A549 (cell line): ENCODE results near the gene C19orf47. TPM values are rescaled to one million over a fixed set of nuclear protein-coding genes. Genes with fewer than 3 reads are reported as not detected.

ENCODE experiments used
- ATAC-seq, 2 experiments: fragments of 200-7000 bp in 1 of 2; fragments of >200 bp in 1 of 2; cut with Nextera tagmentation in 1 of 2; cut with Tn5 transposase in 1 of 2; 3 replicates each; pipeline versions ENCODE4 v1.8.0 to v1.9.1; 2018 to 2020; ENCODE audit warnings: mild to moderate bottlenecking in 1 of 2, moderate library complexity in 1 of 2
- CTCF ChIA-PET: fragments of 300-600 bp; sonication (Branson Sonifier 250); formaldehyde crosslinking; extraction: SDS; loops from one replicate; lab custom pipeline; 2021; ENCODE audit warnings: antibody characterized with exemption, inconsistent platforms; lab: Yijun Ruan, JAX
- POLR2A ChIA-PET: fragments of 350-600 bp; formaldehyde crosslinking; extraction: SDS; loops from one replicate; lab custom pipeline; 2021; ENCODE audit warnings: antibody characterized with exemption, inconsistent platforms; lab: Yijun Ruan, JAX
- DNase-seq, 2 experiments: peaks; one replicate each; pipeline versions ENCODE4 v3.0.0 to v3.0.0-alpha.2; 2011 to 2016; ENCODE audit warnings: low read depth in 1 of 2, low spot score in 1 of 2
- FAIRE-seq: peaks from 2 replicates; lab custom pipeline; 2011; peaks lifted over from hg19 to GRCh38; lab: Jason Lieb, UNC
- H3K27ac ChIP-seq, 2 experiments: fragments of >200 bp; sonication (Bioruptor Twin); formaldehyde crosslinking; 3 replicates each; pipeline ENCODE4 v1.5.1; 2016 to 2017
- H3K4me1 ChIP-seq: fragments of >200 bp; sonication (Bioruptor Twin); formaldehyde crosslinking; 3 replicates; pipeline ENCODE4 v1.6.1; 2016
- H3K4me2 ChIP-seq: fragments of >200 bp; sonication (Bioruptor Twin); formaldehyde crosslinking; 3 replicates; pipeline ENCODE4 v1.6.1; 2016
- H3K4me3 ChIP-seq: fragments of >200 bp; sonication (Bioruptor Twin); formaldehyde crosslinking; 3 replicates; pipeline ENCODE4 v1.5.1; 2016
- H3K9me3 ChIP-seq: fragments of >200 bp; sonication (Bioruptor Twin); formaldehyde crosslinking; 3 replicates; pipeline ENCODE4 v1.6.1; 2016
- BCL3 ChIP-seq: fragments of >200 bp; sonication (Bioruptor Twin); formaldehyde crosslinking; IDR thresholded peaks from 3 replicates; pipeline ENCODE4 v1.6.1; 2016
- BHLHE40 ChIP-seq: IDR thresholded peaks from 2 replicates; pipeline ENCODE4 v1.6.1; 2012; ENCODE audit warnings: low read depth, low read length, inconsistent platforms
- CHD2 ChIP-seq: fragments of 150-350 bp; IDR thresholded peaks from 2 replicates; pipeline ENCODE4 v1.6.1; 2014; ENCODE audit warnings: low read length; ENCODE audit not compliant: partially characterized antibody
- E2F6 ChIP-seq: IDR thresholded peaks from 2 replicates; pipeline ENCODE4 v1.6.1; 2012; ENCODE audit warnings: low read depth, borderline replicate concordance
- EHMT2 ChIP-seq: fragments of 200-600 bp; sonication (generic); IDR thresholded peaks from 2 replicates; pipeline ENCODE4 v1.6.1; 2016; ENCODE audit warnings: antibody characterized with exemption, low read depth, mild to moderate bottlenecking, moderate library complexity
- EP300 ChIP-seq, 2 experiments: fragments of >200 bp; sonication (Bioruptor Twin); formaldehyde crosslinking; IDR thresholded peaks; 2 replicates in 1 of 2; 3 replicates in 1 of 2; pipeline ENCODE4 v1.6.1; 2016 to 2017
- FOSB ChIP-seq: fragments of 250-450 bp; sonication (Bioruptor Pico); IDR thresholded peaks from 2 replicates; pipeline ENCODE4 v1.5.0; 2020; ENCODE audit warnings: mild to moderate bottlenecking, moderate library complexity
- GATA3 ChIP-seq: IDR thresholded peaks from 2 replicates; pipeline ENCODE4 v1.6.1; 2012; ENCODE audit warnings: borderline replicate concordance
- HDAC2 ChIP-seq: fragments of 200-600 bp; sonication (generic); IDR thresholded peaks from 2 replicates; pipeline ENCODE4 v1.6.1; 2016
- HOXA7 ChIP-seq: fragments of 250-450 bp; sonication (Bioruptor Pico); IDR thresholded peaks from 2 replicates; pipeline ENCODE4 v1.5.0; 2020; ENCODE audit warnings: mild to moderate bottlenecking, moderate library complexity
- JUNB ChIP-seq: fragments of >200 bp; sonication (Bioruptor Twin); formaldehyde crosslinking; IDR thresholded peaks from 2 replicates; pipeline ENCODE4 v1.6.1; 2016
- MAFK ChIP-seq: fragments of 450-650 bp; IDR thresholded peaks from 2 replicates; pipeline ENCODE4 v1.6.1; 2014; ENCODE audit not compliant: partially characterized antibody
- MYC ChIP-seq: IDR thresholded peaks from 2 replicates; pipeline ENCODE4 v1.6.1; 2012; ENCODE audit warnings: mild to moderate bottlenecking, inconsistent platforms, low read length, improper control_type of control experiment, borderline replicate concordance
- NFE2L2 ChIP-seq: fragments of 150-350 bp; conservative IDR thresholded peaks from 2 replicates; pipeline ENCODE4 v1.6.1; 2014; ENCODE audit warnings: low read length
- NR3C1 ChIP-seq: fragments of >200 bp; sonication (Bioruptor Twin); formaldehyde crosslinking; IDR thresholded peaks from 3 replicates; pipeline ENCODE4 v1.6.1; 2017
- PHF8 ChIP-seq: fragments of 200-600 bp; sonication (generic); IDR thresholded peaks from 2 replicates; pipeline ENCODE4 v1.6.1; 2016; ENCODE audit warnings: low read depth, mild to moderate bottlenecking, antibody characterized with exemption, moderate library complexity, borderline replicate concordance
- RCOR1 ChIP-seq: fragments of 150-350 bp; IDR thresholded peaks from 2 replicates; pipeline ENCODE4 v1.6.1; 2014; ENCODE audit warnings: antibody characterized with exemption, low read length, low read depth
- RFX5 ChIP-seq: fragments of 450-650 bp; IDR thresholded peaks from 2 replicates; pipeline ENCODE4 v1.7.1; 2014; ENCODE audit warnings: antibody characterized with exemption, mild to moderate bottlenecking, moderate library complexity
- SMC3 ChIP-seq: fragments of >200 bp; sonication (Bioruptor Twin); formaldehyde crosslinking; IDR thresholded peaks from 3 replicates; pipeline ENCODE4 v1.6.1; 2018; ENCODE audit warnings: inconsistent platforms
- WGBS: methylation state at CpG from one replicate; pipeline ENCODE4 v1.1.6; 2017; ENCODE audit errors: missing lambda C conversion rate; 5-methylcytosine and 5-hydroxymethylcytosine counted together
- polyA plus RNA-seq, 4 experiments: library from polyadenylated mRNA; depleted of rRNA in 3 of 4; stranded (reverse); fragments of >200 nt; fragmentation: RNase III in 1 of 4; extraction: RNeasy Plus Mini Kit Qiagen cat#74134 plus additional on column Dnase treatment in 1 of 4; gene quantifications; 2 replicates in 3 of 4; 3 replicates in 1 of 4; pipeline ENCODE4 v1.2.3, GENCODE V29; 2011 to 2017
- TF ChIP-seq, protein P1 (sequence below): fragments of 450-650 bp; IDR thresholded peaks from 2 replicates; pipeline ENCODE4 v1.6.1; 2014; ENCODE audit warnings: antibody characterized with exemption
- TF ChIP-seq, protein P2 (sequence below): fragments of >200 bp; sonication (Bioruptor Twin); formaldehyde crosslinking; IDR thresholded peaks from 2 replicates; pipeline ENCODE4 v1.6.1; 2016
- TF ChIP-seq, protein P3 (sequence below): IDR thresholded peaks from 2 replicates; pipeline ENCODE4 v1.6.1; 2012

C19orf47 gene
- polyA plus RNA-seq, 2 of the 4 experiments (the other 2 are of a cell fraction) = 25.7 to 39.8 TPM

- 87% methylated on average over 37 of the region's 37 CpGs for WGBS
- POLR2A ChIA-PET = interaction anchor here (1.1 kb wide), 1 partner anchor 23 kb away, joined by 3 read pairs; no protein-coding TSS in a partner anchor
- Histone ChIP-seq H3K4me1 (no peaks in the 10 kb centered on the region), H3K27ac (no peak overlapping the region), H3K4me2 (no peak overlapping the region)
- CTCF ChIA-PET = interaction anchor here (0.7 to 6.2 kb wide), 18 partner anchors 8 to 703 kb away, joined by 3 to 35 read pairs (median 3); no protein-coding TSS in a partner anchor
- TF ChIP-seq RFX5 (no peak), NR3C1 (no peak), MYC (no peak)
- TF ChIP-seq, protein P1, sequence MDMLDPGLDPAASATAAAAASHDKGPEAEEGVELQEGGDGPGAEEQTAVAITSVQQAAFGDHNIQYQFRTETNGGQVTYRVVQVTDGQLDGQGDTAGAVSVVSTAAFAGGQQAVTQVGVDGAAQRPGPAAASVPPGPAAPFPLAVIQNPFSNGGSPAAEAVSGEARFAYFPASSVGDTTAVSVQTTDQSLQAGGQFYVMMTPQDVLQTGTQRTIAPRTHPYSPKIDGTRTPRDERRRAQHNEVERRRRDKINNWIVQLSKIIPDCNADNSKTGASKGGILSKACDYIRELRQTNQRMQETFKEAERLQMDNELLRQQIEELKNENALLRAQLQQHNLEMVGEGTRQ = no peak
- TF ChIP-seq, all 56 proteins: peak for 0
- Histone ChIP-seq H3K4me3 (no peak overlapping the region), H3K9me3 (no peaks in the 10 kb centered on the region)
- no peak for DNase-seq
- peak; percentile 36 for FAIRE-seq
- ATAC-seq = no peak; a peak in 1 of 6 replicates
Observed at GRCh38 chr19:40380199-40381037, 32.2 kb upstream of the C19orf47 start.

DNA sequence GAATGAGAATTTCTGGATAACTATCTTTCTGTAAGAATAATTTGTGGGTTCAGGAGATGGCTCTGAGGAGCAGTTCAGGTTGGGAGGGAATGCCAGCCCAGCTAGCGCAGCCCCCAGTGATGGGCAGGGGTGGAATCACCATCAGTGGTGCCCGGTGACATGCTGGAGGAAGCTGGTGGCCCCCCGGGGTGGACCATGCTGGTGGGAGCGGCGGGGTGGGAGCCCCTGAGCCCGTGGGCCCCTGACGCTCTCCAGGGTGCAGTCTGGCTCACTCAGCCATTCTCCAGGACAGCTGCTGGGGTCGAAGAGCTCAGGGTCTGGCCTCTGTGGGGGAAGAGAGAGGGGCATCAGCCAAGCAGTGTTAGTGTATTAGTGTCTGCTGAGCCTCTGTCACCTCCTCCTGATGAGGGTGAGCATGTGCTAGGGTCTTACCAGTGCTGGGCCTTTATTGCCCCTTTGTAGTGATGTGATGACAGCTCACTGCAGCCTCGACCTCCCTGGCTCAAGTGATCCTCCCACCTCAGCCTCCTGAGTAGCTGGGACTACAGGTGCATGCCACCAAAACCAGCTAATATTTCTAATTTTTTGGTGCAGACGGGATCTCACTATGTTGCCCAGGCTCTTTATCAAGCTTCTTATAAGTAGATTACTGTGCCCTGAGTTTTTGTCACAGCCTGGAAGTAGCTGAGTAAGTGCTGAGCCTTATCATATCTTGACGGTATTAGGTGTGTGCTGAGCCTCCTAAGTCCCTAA lies 31.4 kb upstream of the C19orf47 start:
- H3K9me3 ChIP-seq = no peaks in the 10 kb centered on the region
- FAIRE-seq = peak; percentile 54
- CTCF ChIA-PET = interaction anchor here (0.7 to 6.2 kb wide), 10 partner anchors 11 to 255 kb away, joined by 3 to 35 read pairs (median 4); no protein-coding TSS in a partner anchor

More for the DNA sequence above, 31.4 kb upstream of the C19orf47 start:
- WGBS = 72% methylated on average over 9 of the region's 11 CpGs
- H3K4me2 ChIP-seq = no peak overlapping the region
- POLR2A ChIA-PET = interaction anchor here (1.1 kb wide), 1 partner anchor 24 kb away, joined by 3 read pairs; no protein-coding TSS in a partner anchor
- ATAC-seq = no peak
- no peaks in the 10 kb centered on the region for H3K4me1 ChIP-seq
- H3K27ac ChIP-seq = no peak overlapping the region
- no peak for DNase-seq
- H3K4me3 ChIP-seq = no peak overlapping the region
- TF ChIP-seq CHD2 = no peak
- TF ChIP-seq, protein P1 = no peak
- TF ChIP-seq NFE2L2 = no peak
- TF ChIP-seq HOXA7 (CRISPR knock-in tag) = no peak
- TF ChIP-seq E2F6 = no peak
- no peak for TF ChIP-seq MAFK
- TF ChIP-seq, protein P2, sequence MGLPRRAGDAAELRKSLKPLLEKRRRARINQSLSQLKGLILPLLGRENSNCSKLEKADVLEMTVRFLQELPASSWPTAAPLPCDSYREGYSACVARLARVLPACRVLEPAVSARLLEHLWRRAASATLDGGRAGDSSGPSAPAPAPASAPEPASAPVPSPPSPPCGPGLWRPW = no peak
- no peak for TF ChIP-seq RCOR1
- TF ChIP-seq GATA3 = no peak
- no peak for TF ChIP-seq BHLHE40
- no peak for TF ChIP-seq EHMT2
- no peak for TF ChIP-seq PHF8
- TF ChIP-seq JUNB = no peak
- no peak for TF ChIP-seq FOSB
- TF ChIP-seq BCL3 = no peak
- TF ChIP-seq, protein P3, sequence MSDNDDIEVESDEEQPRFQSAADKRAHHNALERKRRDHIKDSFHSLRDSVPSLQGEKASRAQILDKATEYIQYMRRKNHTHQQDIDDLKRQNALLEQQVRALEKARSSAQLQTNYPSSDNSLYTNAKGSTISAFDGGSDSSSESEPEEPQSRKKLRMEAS = no peak
- TF ChIP-seq HDAC2 = no peak
- TF ChIP-seq EP300 (IDR thresholded peaks at IDR 0.05) = no peak
- no peak for TF ChIP-seq SMC3
